ENCODE measurements around the gene CD36.

The CD36 gene

GRCh38 chr7:80631421-80631820 lies 7.0 kb upstream of the CD36 start:
- H3K79me2 ChIP-seq (ENCODE audit: insufficient read depth, low read depth), result no peaks in the 10 kb centered on the region
- no peak overlapping the region for H3K9ac ChIP-seq
- no peak overlapping the region for H3K27ac ChIP-seq
- H3K4me1 ChIP-seq (ENCODE audit: low read depth, poor library complexity, severe bottlenecking), result no peaks in the 10 kb centered on the region
- H3K4me3 ChIP-seq (IDR thresholded peaks at IDR 0.05; ENCODE audit: insufficient read depth, low read depth, low read length), result no peak overlapping the region
- no peaks in the 10 kb centered on the region for H4K20me1 ChIP-seq (ENCODE audit: insufficient read depth)
- no peak overlapping the region for H3K4me2 ChIP-seq
- no peak for TF ChIP-seq CTCF (conservative IDR thresholded peaks at IDR 0.05; ENCODE audit: low read depth, low read length)
- no peaks in the 10 kb centered on the region for H3K36me3 ChIP-seq (ENCODE audit: insufficient read depth)
- no peaks in the 10 kb centered on the region for H3K27me3 ChIP-seq (ENCODE audit: insufficient read depth, low read depth)
- no peak overlapping the region for H2AFZ ChIP-seq (ENCODE audit: low read depth)

GRCh38 chr7:80632139-80632538 lies 6.3 kb upstream of the CD36 start:
- TF ChIP-seq CTCF (conservative IDR thresholded peaks at IDR 0.05; ENCODE audit: low read depth, low read length), result no peak
- Histone ChIP-seq H3K36me3 (ENCODE audit: insufficient read depth) (no peaks in the 10 kb centered on the region), H3K79me2 (ENCODE audit: insufficient read depth, low read depth) (no peaks in the 10 kb centered on the region), H3K27me3 (ENCODE audit: insufficient read depth, low read depth) (no peaks in the 10 kb centered on the region), H3K4me1 (ENCODE audit: low read depth, poor library complexity, severe bottlenecking) (no peaks in the 10 kb centered on the region), H2AFZ (ENCODE audit: low read depth) (no peak overlapping the region), H3K4me2 (no peak overlapping the region), H3K4me3 (IDR thresholded peaks at IDR 0.05; ENCODE audit: insufficient read depth, low read depth, low read length) (no peak overlapping the region), H4K20me1 (ENCODE audit: insufficient read depth) (no peaks in the 10 kb centered on the region), H3K9ac (no peak overlapping the region), H3K27ac (no peak overlapping the region)

- no peak overlapping the region for H3K27ac ChIP-seq
- no peak overlapping the region for H3K4me3 ChIP-seq (IDR thresholded peaks at IDR 0.05; ENCODE audit: insufficient read depth, low read depth, low read length)
- no peaks in the 10 kb centered on the region for H4K20me1 ChIP-seq (ENCODE audit: insufficient read depth)
- H3K4me1 ChIP-seq (ENCODE audit: low read depth, poor library complexity, severe bottlenecking), result no peaks in the 10 kb centered on the region
- TF ChIP-seq CTCF (conservative IDR thresholded peaks at IDR 0.05; ENCODE audit: low read depth, low read length), result no peak
- no peak overlapping the region for H3K9ac ChIP-seq
- no peak overlapping the region for H2AFZ ChIP-seq (ENCODE audit: low read depth)
- no peaks in the 10 kb centered on the region for H3K36me3 ChIP-seq (ENCODE audit: insufficient read depth)
- H3K79me2 ChIP-seq (ENCODE audit: insufficient read depth, low read depth), result no peaks in the 10 kb centered on the region
- H3K27me3 ChIP-seq (ENCODE audit: insufficient read depth, low read depth), result no peaks in the 10 kb centered on the region
- H3K4me2 ChIP-seq, result no peak overlapping the region
Observed at GRCh38 chr7:80632819-80633218, 5.6 kb upstream of the CD36 start.

GRCh38 chr7:80634505-80634904 lies 3.9 kb upstream of the CD36 start:
- Histone ChIP-seq H3K4me3 (IDR thresholded peaks at IDR 0.05; ENCODE audit: insufficient read depth, low read depth, low read length) (no peak overlapping the region), H3K4me1 (ENCODE audit: low read depth, poor library complexity, severe bottlenecking) (no peaks in the 10 kb centered on the region), H3K27me3 (ENCODE audit: insufficient read depth, low read depth) (no peaks in the 10 kb centered on the region), H3K9ac (no peak overlapping the region), H2AFZ (ENCODE audit: low read depth) (no peak overlapping the region), H3K36me3 (ENCODE audit: insufficient read depth) (no peaks in the 10 kb centered on the region), H4K20me1 (ENCODE audit: insufficient read depth) (no peaks in the 10 kb centered on the region), H3K79me2 (ENCODE audit: insufficient read depth, low read depth) (no peaks in the 10 kb centered on the region), H3K27ac (no peak overlapping the region), H3K4me2 (no peak overlapping the region)
- no peak for TF ChIP-seq CTCF (conservative IDR thresholded peaks at IDR 0.05; ENCODE audit: low read depth, low read length)

GRCh38 chr7:80635533-80635932 lies 2.9 kb upstream of the CD36 start:
- Histone ChIP-seq H3K9ac (no peak overlapping the region), H3K79me2 (ENCODE audit: insufficient read depth, low read depth) (no peaks in the 10 kb centered on the region), H3K4me3 (IDR thresholded peaks at IDR 0.05; ENCODE audit: insufficient read depth, low read depth, low read length) (no peak overlapping the region), H3K4me1 (ENCODE audit: low read depth, poor library complexity, severe bottlenecking) (no peaks in the 10 kb centered on the region), H4K20me1 (ENCODE audit: insufficient read depth) (no peaks in the 10 kb centered on the region), H2AFZ (ENCODE audit: low read depth) (no peak overlapping the region), H3K27me3 (ENCODE audit: insufficient read depth, low read depth) (no peaks in the 10 kb centered on the region), H3K4me2 (no peak overlapping the region), H3K27ac (no peak overlapping the region), H3K36me3 (ENCODE audit: insufficient read depth) (no peaks in the 10 kb centered on the region)
- no peak for TF ChIP-seq CTCF (conservative IDR thresholded peaks at IDR 0.05; ENCODE audit: low read depth, low read length)

Data from KMS-11 (cell line).